K562 (cell line): ENCODE measurements around the gene TBX10. TPM values are rescaled to one million over a fixed set of nuclear protein-coding genes. Genes with fewer than 3 reads are reported as not detected.

ENCODE experiments used
- AFF1 ChIP-seq, 2 experiments: fragments of 450-650 bp; IDR thresholded peaks; 2 replicates each; pipeline ENCODE4 v1.6.1; 2018; ENCODE audit warnings: mild to moderate bottlenecking in 2 of 2, low read depth in 1 of 2; ENCODE audit not compliant: partially characterized antibody in 2 of 2
- C11orf30 ChIP-seq: fragments of 450-650 bp; IDR thresholded peaks from 2 replicates; pipeline ENCODE4 v1.6.1; 2016; ENCODE audit warnings: low read depth, mild to moderate bottlenecking
- ERF ChIP-seq: fragments of 450-650 bp; formaldehyde crosslinking; IDR thresholded peaks from 2 replicates; pipeline ENCODE4 v1.4.0; 2020; ENCODE audit warnings: mild to moderate bottlenecking, mixed read lengths
- EZH2 ChIP-seq: IDR thresholded peaks from 2 replicates; pipeline ENCODE4 v1.6.1; 2012; ENCODE audit warnings: low read depth, mild to moderate bottlenecking, inconsistent platforms, low read length, borderline replicate concordance
- KLF6 ChIP-seq: fragments of 250-450 bp; sonication (Bioruptor Pico); IDR thresholded peaks from 2 replicates; pipeline ENCODE4 v1.4.0; 2020; ENCODE audit warnings: mild to moderate bottlenecking, moderate library complexity, borderline replicate concordance
- MCM5 ChIP-seq: fragments of 450-650 bp; IDR thresholded peaks from 2 replicates; pipeline ENCODE4 v1.6.1; 2016; ENCODE audit warnings: low read depth
- MIER1 ChIP-seq: fragments of 450-650 bp; IDR thresholded peaks from 2 replicates; pipeline ENCODE4 v1.6.1; 2016; ENCODE audit warnings: antibody characterized with exemption, mild to moderate bottlenecking, low read depth
- NR4A1 ChIP-seq, 2 experiments: fragments of 250-450 bp in 1 of 2; fragments of 450-650 bp in 1 of 2; sonication (Bioruptor Pico) in 1 of 2; IDR thresholded peaks; 2 replicates each; pipeline versions ENCODE4 v1.4.0 to v1.6.1; 2016 to 2020; ENCODE audit warnings: mild to moderate bottlenecking in 2 of 2, missing compliant biosample characterization in 1 of 2, missing genetic modification characterization in 1 of 2, moderate library complexity in 1 of 2
- PRMT5 ChIP-seq: sonication (generic); formaldehyde crosslinking; IDR thresholded peaks from 2 replicates; pipeline ENCODE4 v1.5.0; 2020; ENCODE audit warnings: missing genetic modification reagents
- RFX7 ChIP-seq: fragments of 250-450 bp; sonication (Bioruptor Pico); IDR thresholded peaks from 2 replicates; pipeline ENCODE4 v1.5.1; 2021; ENCODE audit warnings: mild to moderate bottlenecking
- SMAD1 ChIP-seq: fragments of 150-350 bp; IDR thresholded peaks from 2 replicates; pipeline ENCODE4 v1.6.1; 2014; ENCODE audit warnings: low read length, low read depth; ENCODE audit not compliant: partially characterized antibody
- TCF7L2 ChIP-seq: fragments of 150-350 bp; IDR thresholded peaks from 2 replicates; pipeline ENCODE4 v1.6.1; 2016; ENCODE audit warnings: low read depth, mild to moderate bottlenecking, low read length, moderate library complexity
- U2AF2 ChIP-seq: fragments of 200-400 bp; formaldehyde crosslinking; optimal IDR thresholded peaks from 2 replicates; pipeline ENCODE3; 2017; ENCODE audit warnings: low read depth, mild to moderate bottlenecking, low read length
- WHSC1 ChIP-seq: IDR thresholded peaks from one replicate; pipeline ENCODE4 v1.6.1; 2012; ENCODE audit warnings: low read length, control low read depth, inconsistent platforms
- ZBTB1 ChIP-seq: sonication (generic); formaldehyde crosslinking; IDR thresholded peaks from 2 replicates; pipeline ENCODE4 v1.8.1; 2023; ENCODE audit warnings: missing genetic modification reagents, low read depth, mild to moderate bottlenecking, borderline replicate concordance
- ZNF175 ChIP-seq: fragments of 200-800 bp; sonication (Bioruptor generic); IDR thresholded peaks from 2 replicates; pipeline ENCODE4 v1.6.1; 2016; ENCODE audit warnings: low read depth, mild to moderate bottlenecking, missing genetic modification characterization, missing compliant biosample characterization
- ZNF212 ChIP-seq: fragments of 450-650 bp; formaldehyde crosslinking; IDR thresholded peaks from 2 replicates; pipeline ENCODE4 v1.4.0; 2020; ENCODE audit warnings: mild to moderate bottlenecking
- ZNF23 ChIP-seq: fragments of 250-450 bp; sonication (Bioruptor Pico); IDR thresholded peaks from 2 replicates; pipeline ENCODE4 v1.4.0; 2020; ENCODE audit warnings: mild to moderate bottlenecking
- ZNF507 ChIP-seq: conservative IDR thresholded peaks from 2 replicates; pipeline ENCODE4 v1.6.1; 2017; ENCODE audit warnings: missing genetic modification characterization, missing compliant biosample characterization
- polyA plus RNA-seq, 8 experiments: library from polyadenylated mRNA; depleted of rRNA in 4 of 8; stranded (reverse) in 5 of 8; unstranded in 3 of 8; fragments of >200 nt; fragmentation: Nextera tagmentation in 2 of 8; fragmentation: Illumina TruSeq in 1 of 8; extraction: Ambion mirVana in 2 of 8; extraction: Trizol in 1 of 8; gene quantifications; 2 replicates each; pipeline versions ENCODE4 v1.2.1 to v1.2.3, GENCODE V29; 2011 to 2014; ENCODE audit warnings: inconsistent platforms in 1 of 8, missing spikeins in 1 of 8
- total RNA-seq, 7 experiments: library from RNA; depleted of rRNA in 6 of 7; stranded (reverse); fragments of >200 nt in 6 of 7; fragmentation: Illumina TruSeq in 2 of 7; extraction: Trizol in 2 of 7; gene quantifications; 2 replicates each; pipeline versions ENCODE4 v1.2.1 to v1.2.3, GENCODE V29; 2011 to 2021; ENCODE audit warnings: low replicate concordance in 1 of 7
- TF ChIP-seq, protein P1 (sequence below): fragments of 450-650 bp; IDR thresholded peaks from 2 replicates; pipeline ENCODE4 v1.6.1; 2016; ENCODE audit warnings: low read depth, mild to moderate bottlenecking, moderate library complexity
- TF ChIP-seq, protein P2 (sequence below): fragments of 450-650 bp; formaldehyde crosslinking; IDR thresholded peaks from 2 replicates; pipeline ENCODE4 v1.4.0; 2022; ENCODE audit warnings: missing genetic modification characterization

TBX10 gene
- total and polyA plus RNA-seq, 9 of the 15 experiments (the other 6 are each of a cell fraction or from before 2014, with no cell fraction given): not detected

DNA sequence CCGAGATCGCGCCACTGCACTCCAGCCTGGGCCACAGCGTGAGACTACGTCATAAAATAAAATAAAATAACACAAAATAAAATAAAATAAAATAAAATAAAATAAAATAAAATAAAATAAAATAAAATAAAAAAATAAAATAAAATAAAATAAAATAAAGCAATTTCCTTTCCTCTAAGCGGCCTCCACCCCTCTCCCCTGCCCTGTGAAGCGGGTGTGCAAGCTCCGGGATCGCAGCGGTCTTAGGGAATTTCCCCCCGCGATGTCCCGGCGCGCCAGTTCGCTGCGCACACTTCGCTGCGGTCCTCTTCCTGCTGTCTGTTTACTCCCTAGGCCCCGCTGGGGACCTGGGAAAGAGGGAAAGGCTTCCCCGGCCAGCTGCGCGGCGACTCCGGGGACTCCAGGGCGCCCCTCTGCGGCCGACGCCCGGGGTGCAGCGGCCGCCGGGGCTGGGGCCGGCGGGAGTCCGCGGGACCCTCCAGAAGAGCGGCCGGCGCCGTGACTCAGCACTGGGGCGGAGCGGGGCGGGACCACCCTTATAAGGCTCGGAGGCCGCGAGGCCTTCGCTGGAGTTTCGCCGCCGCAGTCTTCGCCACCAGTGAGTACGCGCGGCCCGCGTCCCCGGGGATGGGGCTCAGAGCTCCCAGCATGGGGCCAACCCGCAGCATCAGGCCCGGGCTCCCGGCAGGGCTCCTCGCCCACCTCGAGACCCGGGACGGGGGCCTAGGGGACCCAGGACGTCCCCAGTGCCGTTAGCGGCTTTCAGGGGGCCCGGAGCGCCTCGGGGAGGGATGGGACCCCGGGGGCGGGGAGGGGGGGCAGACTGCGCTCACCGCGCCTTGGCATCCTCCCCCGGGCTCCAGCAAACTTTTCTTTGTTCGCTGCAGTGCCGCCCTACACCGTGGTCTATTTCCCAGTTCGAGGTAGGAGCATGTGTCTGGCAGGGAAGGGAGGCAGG, 56.0 kb downstream of the TBX10 start, which contains the start of gene GSTP1 (continued):
- TF ChIP-seq WHSC1 (no peak), C11orf30 (peak; percentile 92), ZNF212 (no peak), ZBTB1 (CRISPR knock-in tag) (no peak), ZNF175 (CRISPR knock-in tag) (no peak; the same call in 1 of the 2 replicates), U2AF2 (no peak), MIER1 (no peak), RFX7 (CRISPR knock-in tag) (no peak), NR4A1 (CRISPR knock-in tag; IDR thresholded peaks at IDR 0.05) (no peak), NR4A1 (tag; IDR thresholded peaks at IDR 0.05) (no peak), SMAD1 (peak; percentile 82), ERF (CRISPR knock-in tag) (no peak), TCF7L2 (no peak), ZNF507 (tag) (no peak), ZNF23 (CRISPR knock-in tag) (no peak), AFF1 (IDR thresholded peaks at IDR 0.05; ENCODE audit: low read depth in 1 of 2, partially characterized antibody in 2 of 2) (no peak), PRMT5 (CRISPR knock-in tag) (no peak), KLF6 (CRISPR knock-in tag) (no peak), MCM5 (no peak), EZH2 (no peak)
- TF ChIP-seq, protein P1, sequence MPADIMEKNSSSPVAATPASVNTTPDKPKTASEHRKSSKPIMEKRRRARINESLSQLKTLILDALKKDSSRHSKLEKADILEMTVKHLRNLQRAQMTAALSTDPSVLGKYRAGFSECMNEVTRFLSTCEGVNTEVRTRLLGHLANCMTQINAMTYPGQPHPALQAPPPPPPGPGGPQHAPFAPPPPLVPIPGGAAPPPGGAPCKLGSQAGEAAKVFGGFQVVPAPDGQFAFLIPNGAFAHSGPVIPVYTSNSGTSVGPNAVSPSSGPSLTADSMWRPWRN: no peak
- TF ChIP-seq, protein P2, sequence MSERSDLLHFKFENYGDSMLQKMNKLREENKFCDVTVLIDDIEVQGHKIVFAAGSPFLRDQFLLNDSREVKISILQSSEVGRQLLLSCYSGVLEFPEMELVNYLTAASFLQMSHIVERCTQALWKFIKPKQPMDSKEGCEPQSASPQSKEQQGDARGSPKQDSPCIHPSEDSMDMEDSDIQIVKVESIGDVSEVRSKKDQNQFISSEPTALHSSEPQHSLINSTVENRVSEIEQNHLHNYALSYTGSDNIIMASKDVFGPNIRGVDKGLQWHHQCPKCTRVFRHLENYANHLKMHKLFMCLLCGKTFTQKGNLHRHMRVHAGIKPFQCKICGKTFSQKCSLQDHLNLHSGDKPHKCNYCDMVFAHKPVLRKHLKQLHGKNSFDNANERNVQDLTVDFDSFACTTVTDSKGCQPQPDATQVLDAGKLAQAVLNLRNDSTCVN (CRISPR knock-in tag): no peak
